ENCODE results near the gene SAFB. TPM values are rescaled to one million over a fixed set of nuclear protein-coding genes. Genes with fewer than 3 reads are reported as not detected.

SAFB gene
- total RNA-seq, 1 donor from 2014 or later: 65.1 TPM

- Mint-ChIP-seq H3K4me1 (ENCODE audit: low read depth, unreplicated experiment) (peaks cover 29% of the 10 kb centered on the region), H3K36me3 (ENCODE audit: low read depth, unreplicated experiment) (peaks cover 19% of the 10 kb centered on the region), H3K27ac (ENCODE audit: unreplicated experiment) (no peak overlapping the region), H3K4me3 (ENCODE audit: unreplicated experiment) (no peak overlapping the region), H3K27me3 (ENCODE audit: low read depth, unreplicated experiment) (no peaks in the 10 kb centered on the region), H3K9me3 (ENCODE audit: unreplicated experiment) (no peaks in the 10 kb centered on the region)
- Histone ChIP-seq H2AFZ (ENCODE audit: low read depth, low read length) (no peak overlapping the region), H4K20me1 (ENCODE audit: insufficient read depth, low read length) (peaks cover 97% of the 10 kb centered on the region), H3K4me3 (ENCODE audit: insufficient read depth, low read depth, low read length) (no peak overlapping the region), H3K4me1 (ENCODE audit: insufficient read depth, low read length) (peaks cover 28% of the 10 kb centered on the region), H3K27me3 (ENCODE audit: insufficient read depth, low read length) (no peaks in the 10 kb centered on the region), H3K79me2 (ENCODE audit: insufficient read depth, low read length) (peaks cover 99% of the 10 kb centered on the region), H3K36me3 (ENCODE audit: insufficient read depth, low read length) (peaks cover 37% of the 10 kb centered on the region), H3K4me2 (ENCODE audit: low read length) (peak overlapping the region; percentile 6), H3K27ac (ENCODE audit: low read depth, low read length) (peak overlapping the region; percentile 3), H3K9me3 (ENCODE audit: insufficient read depth, low read depth, low read length) (no peaks in the 10 kb centered on the region), H3K9ac (ENCODE audit: low read length) (no peak overlapping the region)
- TF ChIP-seq EZH2 (IDR thresholded peaks at IDR 0.05; ENCODE audit: insufficient read depth, low read length): no peak
- TF ChIP-seq, protein P1, sequence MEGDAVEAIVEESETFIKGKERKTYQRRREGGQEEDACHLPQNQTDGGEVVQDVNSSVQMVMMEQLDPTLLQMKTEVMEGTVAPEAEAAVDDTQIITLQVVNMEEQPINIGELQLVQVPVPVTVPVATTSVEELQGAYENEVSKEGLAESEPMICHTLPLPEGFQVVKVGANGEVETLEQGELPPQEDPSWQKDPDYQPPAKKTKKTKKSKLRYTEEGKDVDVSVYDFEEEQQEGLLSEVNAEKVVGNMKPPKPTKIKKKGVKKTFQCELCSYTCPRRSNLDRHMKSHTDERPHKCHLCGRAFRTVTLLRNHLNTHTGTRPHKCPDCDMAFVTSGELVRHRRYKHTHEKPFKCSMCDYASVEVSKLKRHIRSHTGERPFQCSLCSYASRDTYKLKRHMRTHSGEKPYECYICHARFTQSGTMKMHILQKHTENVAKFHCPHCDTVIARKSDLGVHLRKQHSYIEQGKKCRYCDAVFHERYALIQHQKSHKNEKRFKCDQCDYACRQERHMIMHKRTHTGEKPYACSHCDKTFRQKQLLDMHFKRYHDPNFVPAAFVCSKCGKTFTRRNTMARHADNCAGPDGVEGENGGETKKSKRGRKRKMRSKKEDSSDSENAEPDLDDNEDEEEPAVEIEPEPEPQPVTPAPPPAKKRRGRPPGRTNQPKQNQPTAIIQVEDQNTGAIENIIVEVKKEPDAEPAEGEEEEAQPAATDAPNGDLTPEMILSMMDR (IDR thresholded peaks at IDR 0.05; ENCODE audit: insufficient read depth, low read depth, low read length): no peak
- DNase-seq (ENCODE audit: low read depth) (peak; percentile 59), FAIRE-seq (no peak)
Observed at GRCh38 chr19:5628461-5628860, 5.6 kb downstream of the SAFB start.

DNA sequence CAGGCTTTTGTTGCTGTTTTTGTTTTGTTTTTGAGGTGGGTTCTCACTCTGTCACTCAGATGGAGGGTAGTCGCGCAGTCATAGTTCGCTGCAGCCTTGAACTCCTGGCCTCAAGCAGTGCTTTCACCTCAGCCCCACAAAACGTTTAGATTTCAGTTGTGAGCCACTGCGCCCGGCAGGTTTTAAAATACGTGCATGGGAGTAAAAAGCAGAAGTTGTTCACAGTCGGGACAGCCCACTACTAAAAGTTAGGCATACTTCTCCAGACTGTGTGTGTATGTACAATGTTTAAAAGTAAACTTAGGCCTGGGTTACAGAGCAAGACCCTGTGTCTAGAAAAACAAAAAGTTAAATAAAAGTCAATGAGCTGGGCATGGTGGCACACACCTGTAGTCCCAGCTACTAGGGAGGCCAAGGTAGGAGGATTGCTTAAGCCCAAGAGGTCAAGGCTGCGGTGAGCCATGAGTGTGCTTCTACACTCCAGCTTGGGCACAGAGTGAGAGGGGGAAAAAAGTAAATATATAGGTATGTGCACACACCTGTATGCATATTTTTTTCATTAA, 6.1 kb downstream of the SAFB start:
- Histone ChIP-seq H3K27me3 (ENCODE audit: insufficient read depth, low read length) (no peaks in the 10 kb centered on the region), H3K9ac (ENCODE audit: low read length) (no peak overlapping the region), H4K20me1 (ENCODE audit: insufficient read depth, low read length) (peaks cover 96% of the 10 kb centered on the region), H3K4me2 (ENCODE audit: low read length) (peak overlapping the region; percentile 6), H3K9me3 (ENCODE audit: insufficient read depth, low read depth, low read length) (no peaks in the 10 kb centered on the region), H3K4me3 (ENCODE audit: insufficient read depth, low read depth, low read length) (no peak overlapping the region), H2AFZ (ENCODE audit: low read depth, low read length) (no peak overlapping the region), H3K79me2 (ENCODE audit: insufficient read depth, low read length) (peaks cover 98% of the 10 kb centered on the region), H3K4me1 (ENCODE audit: insufficient read depth, low read length) (peaks cover 28% of the 10 kb centered on the region), H3K36me3 (ENCODE audit: insufficient read depth, low read length) (peaks cover 37% of the 10 kb centered on the region), H3K27ac (ENCODE audit: low read depth, low read length) (peak overlapping the region; percentile 34)
- Mint-ChIP-seq H3K9me3 (ENCODE audit: unreplicated experiment) (no peaks in the 10 kb centered on the region), H3K4me1 (ENCODE audit: low read depth, unreplicated experiment) (peaks cover 29% of the 10 kb centered on the region), H3K27ac (ENCODE audit: unreplicated experiment) (no peak overlapping the region), H3K27me3 (ENCODE audit: low read depth, unreplicated experiment) (no peaks in the 10 kb centered on the region), H3K4me3 (ENCODE audit: unreplicated experiment) (peak overlapping the region; percentile 50), H3K36me3 (ENCODE audit: low read depth, unreplicated experiment) (peaks cover 19% of the 10 kb centered on the region)
- TF ChIP-seq EZH2 (IDR thresholded peaks at IDR 0.05; ENCODE audit: insufficient read depth, low read length): no peak
- TF ChIP-seq, protein P1 (IDR thresholded peaks at IDR 0.05; ENCODE audit: insufficient read depth, low read depth, low read length): no peak
- FAIRE-seq (no peak), DNase-seq (ENCODE audit: low read depth) (no peak)

GRCh38 chr19:5631567-5632240, 8.8 kb downstream of the SAFB start:
- DNase-seq (ENCODE audit: low read depth) (no peak), FAIRE-seq (no peak)
- Histone ChIP-seq H3K4me3 (ENCODE audit: insufficient read depth, low read depth, low read length) (no peak overlapping the region), H3K9ac (ENCODE audit: low read length) (no peak overlapping the region), H3K9me3 (ENCODE audit: insufficient read depth, low read depth, low read length) (no peaks in the 10 kb centered on the region), H3K79me2 (ENCODE audit: insufficient read depth, low read length) (peaks cover 98% of the 10 kb centered on the region), H3K4me1 (ENCODE audit: insufficient read depth, low read length) (peaks cover 8% of the 10 kb centered on the region), H3K36me3 (ENCODE audit: insufficient read depth, low read length) (peaks cover 19% of the 10 kb centered on the region), H3K27me3 (ENCODE audit: insufficient read depth, low read length) (no peaks in the 10 kb centered on the region), H3K27ac (ENCODE audit: low read depth, low read length) (no peak overlapping the region), H4K20me1 (ENCODE audit: insufficient read depth, low read length) (peaks cover 96% of the 10 kb centered on the region), H2AFZ (ENCODE audit: low read depth, low read length) (no peak overlapping the region), H3K4me2 (ENCODE audit: low read length) (no peak overlapping the region)
- Mint-ChIP-seq H3K4me3 (ENCODE audit: unreplicated experiment) (no peak overlapping the region), H3K36me3 (ENCODE audit: low read depth, unreplicated experiment) (peaks cover 10% of the 10 kb centered on the region), H3K9me3 (ENCODE audit: unreplicated experiment) (no peaks in the 10 kb centered on the region), H3K27ac (ENCODE audit: unreplicated experiment) (peak overlapping the region; percentile 21), H3K4me1 (ENCODE audit: low read depth, unreplicated experiment) (peaks cover 20% of the 10 kb centered on the region), H3K27me3 (ENCODE audit: low read depth, unreplicated experiment) (no peaks in the 10 kb centered on the region)
- TF ChIP-seq EZH2 (IDR thresholded peaks at IDR 0.05; ENCODE audit: insufficient read depth, low read length): no peak
- TF ChIP-seq, protein P1 (IDR thresholded peaks at IDR 0.05; ENCODE audit: insufficient read depth, low read depth, low read length): no peak

Data from astrocyte (in vitro differentiated cells and primary cell).